Measurements from ENCODE around the gene SRGAP3.

SRGAP3 gene

GRCh38 chr3:9147896-9148266 is 101.6 kb downstream of the SRGAP3 start:
- TF ChIP-seq CTCF (conservative IDR thresholded peaks at IDR 0.05; ENCODE audit: low read length), result no peak
- TF ChIP-seq EZH2phosphoT487 (IDR thresholded peaks at IDR 0.05; ENCODE audit: borderline replicate concordance), result no peak
- H4K20me1 ChIP-seq (ENCODE audit: insufficient read depth, low read length, poor library complexity, severe bottlenecking), result no peaks in the 10 kb centered on the region
- no peaks in the 10 kb centered on the region for H3K79me2 ChIP-seq (ENCODE audit: insufficient read depth, low read length)
- peaks cover 10% of the 10 kb centered on the region for H3K4me1 ChIP-seq (ENCODE audit: insufficient read depth, low read length, poor library complexity, severe bottlenecking)
- no peaks in the 10 kb centered on the region for H3K27me3 ChIP-seq (ENCODE audit: insufficient read depth, low read length, poor library complexity, severe bottlenecking)
- no peak overlapping the region for H3K9ac ChIP-seq (ENCODE audit: low read depth, low read length, poor library complexity, severe bottlenecking)
- H3F3A ChIP-seq (ENCODE audit: low read depth), result no peaks in the 10 kb centered on the region
- H3K4me3 ChIP-seq (ENCODE audit: low read length, poor library complexity, severe bottlenecking), result no peak overlapping the region
- H3K4me2 ChIP-seq (ENCODE audit: low read depth, low read length, poor library complexity, severe bottlenecking), result no peak overlapping the region
- H2AFZ ChIP-seq (ENCODE audit: low read length), result no peak overlapping the region
- H3K36me3 ChIP-seq (ENCODE audit: insufficient read depth, low read length), result 0 out of 2 replicates have a peak, but pooled peaks cover 5% of the 10 kb centered on the region
- H3K9me3 ChIP-seq (ENCODE audit: insufficient read depth, low read depth, low read length), result peaks cover 11% of the 10 kb centered on the region; the same call in 1 of the 2 replicates
- H3K9me2 ChIP-seq (replicated peaks; ENCODE audit: low read depth, low read length), result no peaks in the 10 kb centered on the region

GRCh38 chr3:9147215-9147895 is 102.1 kb downstream of the SRGAP3 start:
- 0 out of 2 replicates have a peak, but pooled peaks cover 5% of the 10 kb centered on the region for H3K36me3 ChIP-seq (ENCODE audit: insufficient read depth, low read length)
- peaks cover 11% of the 10 kb centered on the region; the same call in 1 of the 2 replicates for H3K9me3 ChIP-seq (ENCODE audit: insufficient read depth, low read depth, low read length)
- H3K27me3 ChIP-seq (ENCODE audit: insufficient read depth, low read length, poor library complexity, severe bottlenecking), result no peaks in the 10 kb centered on the region
- H3K79me2 ChIP-seq (ENCODE audit: insufficient read depth, low read length), result no peaks in the 10 kb centered on the region
- H3K9ac ChIP-seq (ENCODE audit: low read depth, low read length, poor library complexity, severe bottlenecking), result no peak overlapping the region
- no peaks in the 10 kb centered on the region for H4K20me1 ChIP-seq (ENCODE audit: insufficient read depth, low read length, poor library complexity, severe bottlenecking)
- no peaks in the 10 kb centered on the region for H3K9me2 ChIP-seq (replicated peaks; ENCODE audit: low read depth, low read length)
- no peak overlapping the region for H3K4me3 ChIP-seq (ENCODE audit: low read length, poor library complexity, severe bottlenecking)
- no peaks in the 10 kb centered on the region for H3F3A ChIP-seq (ENCODE audit: low read depth)
- H3K4me2 ChIP-seq (ENCODE audit: low read depth, low read length, poor library complexity, severe bottlenecking), result no peak overlapping the region
- peaks cover 12% of the 10 kb centered on the region for H3K4me1 ChIP-seq (ENCODE audit: insufficient read depth, low read length, poor library complexity, severe bottlenecking)
- no peak overlapping the region for H2AFZ ChIP-seq (ENCODE audit: low read length)
- TF ChIP-seq CTCF (conservative IDR thresholded peaks at IDR 0.05; ENCODE audit: low read length) (no peak), EZH2phosphoT487 (IDR thresholded peaks at IDR 0.05; ENCODE audit: borderline replicate concordance) (no peak)

GRCh38 chr3:9146367-9147071 is 102.9 kb downstream of the SRGAP3 start:
- Histone ChIP-seq H3K9me3 (ENCODE audit: insufficient read depth, low read depth, low read length) (peaks cover 11% of the 10 kb centered on the region; the same call in 1 of the 2 replicates), H3K4me2 (ENCODE audit: low read depth, low read length, poor library complexity, severe bottlenecking) (no peak overlapping the region), H3K9ac (ENCODE audit: low read depth, low read length, poor library complexity, severe bottlenecking) (no peak overlapping the region), H3K4me1 (ENCODE audit: insufficient read depth, low read length, poor library complexity, severe bottlenecking) (peaks cover 15% of the 10 kb centered on the region), H2AFZ (ENCODE audit: low read length) (no peak overlapping the region), H3K27me3 (ENCODE audit: insufficient read depth, low read length, poor library complexity, severe bottlenecking) (no peaks in the 10 kb centered on the region), H3K4me3 (ENCODE audit: low read length, poor library complexity, severe bottlenecking) (no peak overlapping the region), H3K79me2 (ENCODE audit: insufficient read depth, low read length) (no peaks in the 10 kb centered on the region), H3K9me2 (replicated peaks; ENCODE audit: low read depth, low read length) (no peaks in the 10 kb centered on the region), H4K20me1 (ENCODE audit: insufficient read depth, low read length, poor library complexity, severe bottlenecking) (no peaks in the 10 kb centered on the region), H3F3A (ENCODE audit: low read depth) (no peaks in the 10 kb centered on the region), H3K36me3 (ENCODE audit: insufficient read depth, low read length) (0 out of 2 replicates have a peak, but pooled peaks cover 5% of the 10 kb centered on the region)
- TF ChIP-seq CTCF (conservative IDR thresholded peaks at IDR 0.05; ENCODE audit: low read length) (no peak), EZH2phosphoT487 (IDR thresholded peaks at IDR 0.05; ENCODE audit: borderline replicate concordance) (no peak)

Measured in Loucy (cell line).